H1 (cell line): Measurements from ENCODE around the gene SSR1.

Source experiments
- BACH1 ChIP-seq: IDR thresholded peaks from 2 replicates; pipeline ENCODE4 v1.6.1; 2012; ENCODE audit warnings: low read length, improper control_type of control experiment
- BCL11A ChIP-seq, 2 experiments: IDR thresholded peaks; one replicate each; pipeline ENCODE4 v1.6.1; 2011; ENCODE audit warnings: low read depth in 2 of 2, low read length in 2 of 2, mild to moderate bottlenecking in 2 of 2
- CEBPB ChIP-seq: IDR thresholded peaks from 2 replicates; pipeline ENCODE4 v1.6.1; 2012; ENCODE audit warnings: low read depth, low read length
- GTF2F1 ChIP-seq: IDR thresholded peaks from 2 replicates; pipeline ENCODE4 v1.6.1; 2012; ENCODE audit warnings: low read depth, low read length, improper control_type of control experiment, borderline replicate concordance
- JUND ChIP-seq: IDR thresholded peaks from 2 replicates; pipeline ENCODE4 v1.6.1; 2011; ENCODE audit warnings: mild to moderate bottlenecking, improper control_type of control experiment, low read length
- RAD21 ChIP-seq, 2 experiments: IDR thresholded peaks in 1 of 2; conservative IDR thresholded peaks in 1 of 2; 2 replicates each; pipeline ENCODE4 v1.6.1; 2011; ENCODE audit warnings: low read depth in 2 of 2, low read length in 2 of 2, improper control_type of control experiment in 1 of 2, inconsistent platforms in 1 of 2, mild to moderate bottlenecking in 1 of 2, moderate library complexity in 1 of 2
- RFX5 ChIP-seq: IDR thresholded peaks from 2 replicates; pipeline ENCODE4 v1.6.1; 2011; ENCODE audit warnings: low read depth, low read length, improper control_type of control experiment, borderline replicate concordance
- TAF1 ChIP-seq: IDR thresholded peaks from 2 replicates; pipeline ENCODE4 v1.6.1; 2011; ENCODE audit warnings: mild to moderate bottlenecking, low read depth, low read length
- TF ChIP-seq, protein P1 (sequence below): IDR thresholded peaks from 2 replicates; pipeline ENCODE4 v1.6.1; 2012; ENCODE audit warnings: inconsistent platforms
- TF ChIP-seq, protein P2 (sequence below), 3 experiments: IDR thresholded peaks; 1 replicate in 2 of 3; 2 replicates in 1 of 3; pipeline versions ENCODE4 v1.5.1 to v1.6.1; 2011; ENCODE audit warnings: low read length in 3 of 3, mild to moderate bottlenecking in 3 of 3, inconsistent platforms in 2 of 3, low read depth in 1 of 3, moderate library complexity in 1 of 3; ENCODE audit not compliant: insufficient read depth in 1 of 3; ENCODE audit errors: control extremely low read depth in 1 of 3

DNA sequence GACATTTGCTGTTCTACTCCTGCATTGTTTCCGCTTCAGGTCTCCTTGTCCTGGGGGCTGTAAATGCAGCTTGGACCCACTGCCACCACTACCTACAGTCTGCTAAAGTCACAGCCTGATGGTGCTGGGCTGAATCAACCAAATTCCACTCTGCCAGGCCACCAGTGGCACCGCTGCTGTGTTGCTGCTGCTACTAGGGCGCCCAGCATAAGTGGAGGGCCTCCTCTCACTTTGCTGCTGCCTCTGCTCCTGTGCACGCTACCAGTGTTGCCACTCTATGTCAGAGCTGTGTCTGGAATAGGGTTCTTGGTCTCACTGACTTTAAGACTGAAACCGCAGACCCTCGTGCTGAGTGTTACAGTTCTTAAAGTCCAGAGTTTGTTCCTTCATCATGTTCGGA, 1.4 kb upstream of the SSR1 start:
- TF ChIP-seq RAD21 (IDR thresholded peaks at IDR 0.05 in 1 of 2, conservative IDR thresholded peaks at IDR 0.05 in 1 of 2; ENCODE audit: low read depth in 2 of 2, low read length in 2 of 2) (no peak), CEBPB (no peak), BCL11A (IDR thresholded peaks at IDR 0.05; ENCODE audit: low read depth in 2 of 2, low read length in 2 of 2) (no peak), GTF2F1 (no peak), BACH1 (no peak), TAF1 (no peak), RFX5 (no peak), JUND (no peak)
- TF ChIP-seq, protein P1, sequence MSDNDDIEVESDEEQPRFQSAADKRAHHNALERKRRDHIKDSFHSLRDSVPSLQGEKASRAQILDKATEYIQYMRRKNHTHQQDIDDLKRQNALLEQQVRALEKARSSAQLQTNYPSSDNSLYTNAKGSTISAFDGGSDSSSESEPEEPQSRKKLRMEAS = no peak
- TF ChIP-seq, protein P2, sequence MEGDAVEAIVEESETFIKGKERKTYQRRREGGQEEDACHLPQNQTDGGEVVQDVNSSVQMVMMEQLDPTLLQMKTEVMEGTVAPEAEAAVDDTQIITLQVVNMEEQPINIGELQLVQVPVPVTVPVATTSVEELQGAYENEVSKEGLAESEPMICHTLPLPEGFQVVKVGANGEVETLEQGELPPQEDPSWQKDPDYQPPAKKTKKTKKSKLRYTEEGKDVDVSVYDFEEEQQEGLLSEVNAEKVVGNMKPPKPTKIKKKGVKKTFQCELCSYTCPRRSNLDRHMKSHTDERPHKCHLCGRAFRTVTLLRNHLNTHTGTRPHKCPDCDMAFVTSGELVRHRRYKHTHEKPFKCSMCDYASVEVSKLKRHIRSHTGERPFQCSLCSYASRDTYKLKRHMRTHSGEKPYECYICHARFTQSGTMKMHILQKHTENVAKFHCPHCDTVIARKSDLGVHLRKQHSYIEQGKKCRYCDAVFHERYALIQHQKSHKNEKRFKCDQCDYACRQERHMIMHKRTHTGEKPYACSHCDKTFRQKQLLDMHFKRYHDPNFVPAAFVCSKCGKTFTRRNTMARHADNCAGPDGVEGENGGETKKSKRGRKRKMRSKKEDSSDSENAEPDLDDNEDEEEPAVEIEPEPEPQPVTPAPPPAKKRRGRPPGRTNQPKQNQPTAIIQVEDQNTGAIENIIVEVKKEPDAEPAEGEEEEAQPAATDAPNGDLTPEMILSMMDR (IDR thresholded peaks at IDR 0.05; ENCODE audit: control extremely low read depth in 1 of 3, insufficient read depth in 1 of 3, low read depth in 1 of 3, low read length in 3 of 3) = no peak
